UCSD-AML1 (cell line): ENCODE data around the gene FH.
A peak's percentile ranks its signal among the peaks of the same experiment; 100 is the strongest.

Experiments
- DNase-seq: peaks from one replicate; lab custom pipeline; 2025; ENCODE audit not compliant: unreplicated experiment; lab: John Stamatoyannopoulos, UW

The FH gene

DNA sequence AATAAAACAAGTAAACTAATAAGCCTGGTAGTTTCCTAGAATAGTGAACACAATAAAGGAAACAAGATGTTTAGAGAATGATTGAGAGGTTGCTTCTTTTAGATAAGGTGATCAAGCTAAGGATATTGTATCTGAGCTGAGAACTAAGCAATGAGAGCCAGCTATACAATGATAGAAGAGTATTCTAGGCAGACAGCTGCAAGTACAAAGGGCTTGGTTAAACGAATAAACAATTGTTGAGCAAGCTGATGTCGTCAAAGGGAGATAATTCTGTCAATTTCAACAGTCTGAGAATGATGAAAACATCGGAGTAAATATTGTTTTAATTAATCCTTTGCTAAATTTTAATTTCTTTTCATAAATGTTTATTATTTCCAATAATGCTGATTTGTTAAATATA lies 5.5 kb upstream of the FH start:
- DNase-seq = no peak

DNA sequence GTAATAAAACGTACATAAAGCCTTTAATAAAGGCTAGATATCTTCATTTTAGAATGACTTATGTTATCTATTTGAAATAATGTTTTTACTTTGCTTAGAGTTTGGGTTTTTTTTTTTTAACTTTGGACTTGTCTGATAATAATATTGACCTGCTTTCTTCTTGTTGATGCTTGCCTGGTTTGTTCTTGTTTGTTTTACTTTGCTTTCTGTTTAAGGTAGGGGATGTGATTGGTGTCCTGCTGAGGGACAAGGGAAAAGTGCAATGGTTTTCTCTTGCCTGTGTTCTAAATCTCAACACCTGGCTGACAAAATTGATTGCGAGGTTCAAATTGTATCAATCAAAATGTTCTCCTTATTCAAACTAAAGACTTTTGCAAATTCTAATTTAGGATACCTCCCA lies 2.2 kb upstream of the FH start:
- DNase-seq = no peak

- DNase-seq = no peak
These were observed 518 bp upstream of the FH start for GRCh38 chr1:241520080-241520465.

- DNase-seq = no peak
These were observed 863 bp downstream of the FH start for GRCh38 chr1:241518476-241519307.

- DNase-seq = no peak
These were observed 6.2 kb downstream of the FH start for GRCh38 chr1:241513378-241513777.

GRCh38 chr1:241507189-241507863 lies 12.2 kb downstream of the FH start:
- no peak for DNase-seq

DNA sequence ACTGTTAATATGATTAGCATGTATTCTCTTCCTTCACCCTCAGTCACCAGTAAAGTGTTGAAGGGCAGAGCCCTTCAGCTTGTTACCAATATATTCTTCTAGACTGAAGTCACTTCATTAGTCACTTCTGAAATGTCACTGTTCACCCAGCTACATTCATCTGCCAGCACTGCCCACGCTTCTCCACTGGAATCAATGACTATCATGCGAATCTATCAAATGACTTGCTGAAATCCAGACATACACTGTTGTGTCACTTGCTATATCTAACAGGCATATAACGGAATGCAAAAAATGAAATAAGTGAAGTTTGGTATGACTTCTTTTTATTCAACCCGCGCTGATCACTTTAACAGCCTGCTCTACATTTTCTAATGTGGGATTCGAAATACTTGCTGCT lies 16.1 kb downstream of the FH start:
- DNase-seq = no peak

GRCh38 chr1:241499910-241500309 lies 19.6 kb downstream of the FH start:
- no peak for DNase-seq

DNA sequence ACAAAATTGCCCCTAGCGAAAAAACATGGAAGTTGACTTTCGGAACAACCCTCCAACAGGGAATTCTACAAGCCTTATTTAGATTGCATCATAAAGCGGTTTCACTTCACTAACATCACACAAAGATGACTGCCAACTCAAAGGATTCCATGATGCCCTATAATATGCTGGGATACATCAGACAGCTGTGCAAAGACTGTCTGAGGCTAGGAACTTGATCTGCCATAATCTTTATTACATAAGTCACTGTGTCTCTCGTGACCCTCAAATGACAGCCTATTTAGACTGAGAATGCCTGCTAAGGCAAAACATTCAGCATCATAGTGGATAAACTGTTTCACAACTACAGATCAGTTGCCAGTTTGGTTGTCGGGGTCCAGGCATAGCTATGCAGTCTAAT lies 23.8 kb downstream of the FH start:
- DNase-seq = no peak

DNA sequence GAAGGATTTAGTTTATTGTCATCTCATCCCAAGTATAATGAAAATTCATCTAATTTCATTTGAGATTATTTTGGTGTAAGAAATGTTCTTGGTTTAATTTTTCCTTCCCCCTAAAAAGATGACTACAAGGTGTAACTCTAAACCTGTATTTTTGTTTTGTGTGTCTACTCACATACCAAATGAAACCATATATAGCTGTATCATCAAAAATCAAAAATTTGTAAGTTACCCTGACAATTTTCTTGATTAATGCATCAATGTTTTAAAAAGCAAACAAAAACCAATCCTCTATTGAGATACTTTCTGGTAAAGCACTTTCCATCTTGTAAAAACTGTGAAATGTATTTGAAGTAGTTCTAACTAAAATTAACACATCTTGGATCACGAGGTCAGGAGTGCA lies 30.8 kb downstream of the FH start:
- no peak for DNase-seq

GRCh38 chr1:241485554-241485992 lies 34.0 kb downstream of the FH start:
- DNase-seq = peak; percentile 16

DNA sequence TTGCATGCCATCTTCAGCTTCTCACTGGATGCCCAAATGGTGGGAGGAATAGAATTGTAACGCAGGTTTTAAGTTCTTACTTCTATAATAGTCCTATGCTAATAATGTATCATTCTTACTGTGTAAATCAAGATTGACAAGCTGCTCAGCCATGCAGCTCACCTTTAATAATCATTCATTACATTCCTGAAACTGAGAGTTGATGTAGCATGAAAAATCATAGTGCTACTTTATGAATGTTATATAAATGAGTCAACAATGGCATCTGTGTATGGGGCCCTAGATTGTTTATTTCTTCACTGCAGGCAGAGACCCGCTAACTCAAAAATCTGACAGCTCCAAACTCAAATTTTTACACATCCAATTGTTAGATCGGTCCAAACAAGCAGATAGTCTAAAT lies 34.4 kb downstream of the FH start:
- no peak for DNase-seq

DNA sequence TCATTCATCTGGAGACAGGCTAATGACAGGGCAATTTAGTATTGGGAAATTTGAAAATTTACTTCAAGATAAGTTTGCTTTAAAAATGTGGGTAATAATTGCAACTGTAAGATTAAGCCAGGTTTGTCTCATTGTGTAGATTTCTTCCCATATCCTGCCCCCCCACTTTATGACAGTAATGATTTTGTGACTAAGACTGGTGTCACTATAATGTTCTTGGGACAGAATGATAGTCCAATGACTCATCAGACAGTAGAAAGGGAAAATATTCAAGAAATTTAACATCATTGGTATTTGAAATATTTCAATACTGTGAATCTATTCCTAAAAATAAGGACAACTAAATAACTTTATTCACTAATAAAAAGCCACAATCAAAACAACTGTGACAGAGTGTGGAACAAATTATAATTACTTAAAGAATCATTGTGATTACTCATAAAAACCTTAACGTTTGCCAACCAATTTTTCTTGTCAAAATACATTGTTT lies 36.7 kb downstream of the FH start:
- DNase-seq = no peak

DNA sequence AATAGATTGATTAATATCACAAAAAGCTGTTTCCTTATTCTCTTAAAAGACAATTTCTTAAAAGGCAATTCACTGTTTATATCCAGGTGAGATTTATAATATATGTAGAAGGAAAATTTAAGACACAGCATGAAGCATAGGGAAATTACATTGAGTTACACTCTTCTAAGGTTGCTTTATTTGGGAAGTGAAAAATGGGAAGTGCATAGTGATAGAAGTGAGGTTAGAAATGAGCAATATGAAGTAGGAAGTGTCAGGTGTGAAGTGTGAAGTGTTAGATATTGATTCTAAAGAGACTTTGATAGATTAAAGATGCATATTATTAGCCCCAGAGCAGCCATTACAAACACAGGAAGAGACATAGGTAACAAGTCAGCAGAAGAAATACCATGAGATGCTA lies 40.3 kb downstream of the FH start:
- DNase-seq = no peak

DNA sequence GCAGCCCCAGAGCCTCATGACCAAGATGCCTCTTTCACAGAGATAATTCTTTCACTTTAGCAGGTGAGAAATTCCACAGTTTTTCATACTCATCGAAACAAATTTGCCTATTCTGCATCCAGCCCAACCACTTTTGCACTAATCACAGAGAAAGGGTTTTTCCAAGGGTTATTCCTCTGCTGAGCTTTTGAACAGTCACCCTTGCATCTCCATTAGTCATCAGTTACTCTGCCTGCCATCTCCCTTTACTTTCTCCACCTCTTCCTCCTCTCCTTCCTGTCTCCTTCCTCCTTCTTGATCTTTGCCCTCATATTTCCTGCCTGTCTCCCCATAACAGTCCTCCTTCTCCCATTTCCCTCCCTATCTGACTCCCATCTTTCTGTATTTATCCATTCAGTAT lies 43.9 kb downstream of the FH start:
- no peak for DNase-seq

DNA sequence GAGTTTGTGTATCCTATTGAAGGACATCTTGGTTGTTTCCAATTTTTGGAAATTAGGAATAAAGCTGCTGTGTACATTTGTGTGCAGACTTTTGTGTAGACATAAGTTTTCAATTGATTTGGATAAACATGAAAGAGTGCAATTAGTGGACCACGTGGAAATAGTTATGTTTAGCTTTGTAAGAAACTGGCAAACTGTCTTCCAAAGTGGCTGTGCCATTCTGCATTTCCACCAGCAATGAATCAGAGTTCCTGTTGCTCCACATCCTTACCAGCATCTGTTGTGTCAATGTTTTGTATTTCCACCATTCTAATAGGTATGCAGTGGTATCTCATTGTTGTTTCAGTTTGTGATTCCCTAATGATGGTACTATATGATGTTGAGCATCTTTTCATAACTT lies 46.5 kb downstream of the FH start:
- no peak for DNase-seq

DNA sequence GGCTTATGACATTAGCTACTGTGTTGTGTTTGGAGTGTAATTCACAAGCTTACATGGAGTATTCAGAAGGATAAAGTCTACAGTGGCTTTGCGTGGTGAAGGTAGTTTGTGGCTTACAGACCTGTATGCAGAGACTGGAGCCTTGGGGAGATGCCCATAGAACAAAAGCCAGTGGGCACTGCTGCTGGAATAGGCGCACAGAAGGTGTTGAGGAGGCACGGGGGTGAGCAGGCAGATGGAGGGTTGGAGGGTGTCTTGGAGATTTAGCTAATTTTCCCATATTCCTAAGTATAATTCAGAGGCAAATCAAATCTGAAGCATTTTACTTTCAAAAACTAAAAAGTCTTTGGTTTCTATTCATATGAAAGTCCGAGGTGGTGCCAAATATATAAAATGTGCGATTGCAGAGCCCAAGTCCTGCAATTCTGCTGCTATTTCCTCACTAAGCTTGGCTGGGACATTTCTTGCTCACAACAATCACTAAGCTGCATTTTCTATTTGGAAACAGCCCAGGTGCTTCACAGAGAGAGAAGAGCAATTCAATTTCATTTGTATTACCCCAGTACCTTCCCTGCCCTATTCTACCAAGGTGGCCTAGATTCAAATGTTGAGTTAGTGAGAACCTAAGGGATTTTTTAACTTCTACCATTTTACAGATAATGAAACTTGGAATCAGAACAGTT lies 48.5 kb downstream of the FH start:
- DNase-seq = no peak

DNA sequence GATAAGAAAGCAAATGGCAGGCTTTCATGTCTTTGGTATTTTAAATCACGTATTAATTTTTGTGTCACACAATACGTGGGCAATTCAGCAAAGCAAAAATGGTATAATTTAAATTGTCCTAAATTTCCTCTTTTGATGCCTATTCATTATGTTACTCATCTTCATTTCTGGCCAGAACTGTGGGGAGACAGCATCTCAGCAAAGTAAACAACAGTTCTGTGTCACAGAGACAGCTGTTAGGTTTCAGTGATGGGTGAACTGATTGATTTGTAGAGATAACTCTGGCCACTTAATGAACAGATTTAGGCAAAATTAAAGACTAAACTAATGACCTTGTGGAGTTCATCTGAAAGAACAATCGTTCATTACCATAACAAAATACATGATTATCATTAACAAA lies 49.2 kb downstream of the FH start:
- DNase-seq = no peak

DNA sequence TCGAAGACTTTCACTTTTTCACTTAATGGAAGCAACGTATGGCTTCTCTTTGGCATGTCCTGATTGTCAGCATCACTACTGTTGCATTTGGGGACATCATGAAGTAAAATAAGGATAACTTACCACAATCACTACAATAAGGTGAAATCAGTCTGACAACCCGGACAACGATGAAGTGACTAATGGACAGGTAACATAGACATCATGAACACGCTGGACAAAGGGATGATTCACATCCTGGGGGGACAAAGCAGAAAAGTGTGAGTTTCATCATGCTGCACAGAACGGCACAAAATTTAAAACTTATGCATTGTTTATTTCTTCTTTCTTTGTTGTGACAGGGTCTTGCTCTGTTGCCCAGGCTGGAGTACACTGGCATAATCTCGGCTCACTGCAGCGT lies 53.9 kb downstream of the FH start:
- no peak for DNase-seq

DNA sequence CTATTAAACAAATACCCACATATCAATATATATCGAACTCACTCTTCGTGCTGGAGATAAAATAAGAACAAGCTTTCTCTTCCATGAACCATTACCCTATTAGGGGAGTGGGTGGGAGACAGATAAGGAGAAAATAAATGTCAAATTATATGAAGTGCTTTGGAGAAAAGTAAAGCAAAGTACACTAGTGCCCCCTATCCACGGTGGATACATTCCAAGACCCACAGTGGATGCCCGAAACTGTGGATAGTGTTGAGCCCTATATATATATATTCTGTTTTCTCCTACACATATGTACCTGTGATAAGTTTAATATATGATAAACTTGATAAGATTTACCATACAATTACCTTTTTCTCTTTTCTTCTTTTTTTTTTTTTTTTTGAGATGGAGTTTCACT lies 54.6 kb downstream of the FH start:
- DNase-seq = no peak

DNA sequence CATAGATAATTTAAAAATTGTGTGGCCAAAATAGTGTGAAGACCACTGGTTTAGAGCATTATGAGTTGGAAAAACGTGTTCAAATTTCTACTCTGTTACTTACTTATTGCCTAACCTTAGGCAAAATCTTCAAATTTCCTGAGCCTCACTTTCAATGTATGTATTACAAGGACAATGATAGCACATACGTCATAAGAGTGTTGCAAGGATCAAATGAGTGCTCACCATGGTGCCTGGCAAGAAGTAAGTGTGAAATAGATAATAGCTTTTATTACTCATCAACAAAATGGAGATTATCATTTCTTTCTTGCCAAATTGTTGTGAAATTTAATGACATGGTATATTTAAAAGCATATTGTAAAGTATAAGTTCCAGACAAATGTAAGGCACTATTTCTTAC lies 57.2 kb downstream of the FH start:
- DNase-seq = no peak
